Adrenal gland (tissue), 5 donors: ENCODE measurements around the gene SREBF1.

Experiments used
- POLR2A ChIP-seq, 2 donors: fragments of 450-650 bp; IDR thresholded peaks; one replicate each; pipeline ENCODE4 v1.6.1; 2017; ENCODE audit warnings: antibody characterized with exemption in 2 of 2, mild to moderate bottlenecking in 2 of 2, moderate library complexity in 1 of 2
- TF ChIP-seq, protein P1 (sequence below), 6 experiments: fragments of 450-650 bp in 4 of 6; fragments of 200-600 bp in 2 of 6; sonication (generic) in 1 of 6; IDR thresholded peaks; 1 replicate in 5 of 6; 2 replicates in 1 of 6; pipeline versions ENCODE4 v1.5.1 to v1.8.0; 2016 to 2021; ENCODE audit warnings: antibody characterized with exemption in 6 of 6, mild to moderate bottlenecking in 2 of 6, moderate library complexity in 1 of 6
- donor health status: DM: no; HTN: no; CAD: no.

GRCh38 chr17:17830269-17830567 is 6.6 kb downstream of the SREBF1 start:
- TF ChIP-seq, protein P1, sequence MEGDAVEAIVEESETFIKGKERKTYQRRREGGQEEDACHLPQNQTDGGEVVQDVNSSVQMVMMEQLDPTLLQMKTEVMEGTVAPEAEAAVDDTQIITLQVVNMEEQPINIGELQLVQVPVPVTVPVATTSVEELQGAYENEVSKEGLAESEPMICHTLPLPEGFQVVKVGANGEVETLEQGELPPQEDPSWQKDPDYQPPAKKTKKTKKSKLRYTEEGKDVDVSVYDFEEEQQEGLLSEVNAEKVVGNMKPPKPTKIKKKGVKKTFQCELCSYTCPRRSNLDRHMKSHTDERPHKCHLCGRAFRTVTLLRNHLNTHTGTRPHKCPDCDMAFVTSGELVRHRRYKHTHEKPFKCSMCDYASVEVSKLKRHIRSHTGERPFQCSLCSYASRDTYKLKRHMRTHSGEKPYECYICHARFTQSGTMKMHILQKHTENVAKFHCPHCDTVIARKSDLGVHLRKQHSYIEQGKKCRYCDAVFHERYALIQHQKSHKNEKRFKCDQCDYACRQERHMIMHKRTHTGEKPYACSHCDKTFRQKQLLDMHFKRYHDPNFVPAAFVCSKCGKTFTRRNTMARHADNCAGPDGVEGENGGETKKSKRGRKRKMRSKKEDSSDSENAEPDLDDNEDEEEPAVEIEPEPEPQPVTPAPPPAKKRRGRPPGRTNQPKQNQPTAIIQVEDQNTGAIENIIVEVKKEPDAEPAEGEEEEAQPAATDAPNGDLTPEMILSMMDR (IDR thresholded peaks at IDR 0.05): no peak
- no peak for TF ChIP-seq POLR2A (IDR thresholded peaks at IDR 0.05)
